GM18907 (cell line): ENCODE results near the gene OXNAD1.

ENCODE experiments used
- ATAC-seq: cut with Tn5 transposase; IDR thresholded peaks from one replicate; pipeline ENCODE4 v1.9.1; 2021; ENCODE audit warnings: mild to moderate bottlenecking, moderate library complexity; ENCODE audit not compliant: unreplicated experiment

The OXNAD1 gene

DNA sequence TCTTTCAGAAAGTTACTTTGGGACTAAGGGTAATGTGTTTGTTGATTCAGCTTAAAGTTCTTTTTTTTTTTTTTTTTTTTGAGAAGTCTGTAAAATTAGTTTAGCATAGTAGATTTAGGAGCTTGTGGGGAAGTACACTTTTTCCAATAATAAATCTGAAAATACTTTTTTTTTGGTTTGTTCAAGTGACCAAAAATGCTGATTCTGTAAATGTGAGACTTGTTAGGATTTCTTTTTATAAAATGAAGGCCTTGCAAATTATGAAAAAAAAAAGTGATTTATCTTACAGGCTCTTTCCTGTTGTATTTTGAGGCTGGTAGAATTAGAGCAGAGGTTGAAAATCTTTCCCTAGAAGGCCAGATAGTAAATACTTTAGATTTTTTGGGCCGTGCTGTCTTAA is 7.6 kb downstream of the OXNAD1 start:
- no peak for ATAC-seq

DNA sequence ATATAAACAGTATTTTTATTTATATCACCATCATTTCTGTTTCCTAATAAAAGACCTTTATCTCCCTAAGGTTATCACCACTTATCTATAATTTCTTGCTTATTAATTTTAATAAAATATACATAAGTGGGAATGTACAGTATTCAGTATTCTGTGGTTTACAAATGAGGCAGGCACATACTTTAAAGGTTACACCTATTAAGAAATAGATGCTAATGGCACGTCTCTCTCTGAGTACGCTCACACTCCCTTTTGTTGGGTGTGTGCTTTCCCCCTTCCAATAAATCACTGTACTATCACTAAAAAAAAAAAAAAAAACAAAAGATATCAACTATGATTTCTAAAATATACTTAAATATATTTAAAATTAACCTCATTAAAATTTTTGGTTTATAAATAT is 8.9 kb downstream of the OXNAD1 start:
- ATAC-seq, result no peak

DNA sequence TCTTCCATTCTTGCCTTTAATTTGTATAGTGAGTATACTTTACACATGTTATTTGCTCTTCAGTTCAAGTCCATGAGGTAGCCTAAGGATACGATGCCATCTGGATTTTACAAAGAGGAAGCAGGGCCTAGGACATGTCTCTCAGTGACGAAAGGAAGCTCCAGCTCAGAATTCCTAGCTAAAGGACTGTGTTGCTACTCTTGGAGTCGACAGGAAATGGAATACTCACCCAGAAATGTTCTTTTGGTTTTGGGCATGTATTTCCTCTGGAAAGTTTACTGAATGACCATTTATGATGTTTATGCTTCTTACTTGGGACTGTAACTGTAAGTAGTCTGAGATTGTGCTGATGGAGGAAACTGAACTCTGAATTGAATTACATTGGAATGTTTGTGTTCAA is 12.5 kb downstream of the OXNAD1 start:
- ATAC-seq, result no peak

DNA sequence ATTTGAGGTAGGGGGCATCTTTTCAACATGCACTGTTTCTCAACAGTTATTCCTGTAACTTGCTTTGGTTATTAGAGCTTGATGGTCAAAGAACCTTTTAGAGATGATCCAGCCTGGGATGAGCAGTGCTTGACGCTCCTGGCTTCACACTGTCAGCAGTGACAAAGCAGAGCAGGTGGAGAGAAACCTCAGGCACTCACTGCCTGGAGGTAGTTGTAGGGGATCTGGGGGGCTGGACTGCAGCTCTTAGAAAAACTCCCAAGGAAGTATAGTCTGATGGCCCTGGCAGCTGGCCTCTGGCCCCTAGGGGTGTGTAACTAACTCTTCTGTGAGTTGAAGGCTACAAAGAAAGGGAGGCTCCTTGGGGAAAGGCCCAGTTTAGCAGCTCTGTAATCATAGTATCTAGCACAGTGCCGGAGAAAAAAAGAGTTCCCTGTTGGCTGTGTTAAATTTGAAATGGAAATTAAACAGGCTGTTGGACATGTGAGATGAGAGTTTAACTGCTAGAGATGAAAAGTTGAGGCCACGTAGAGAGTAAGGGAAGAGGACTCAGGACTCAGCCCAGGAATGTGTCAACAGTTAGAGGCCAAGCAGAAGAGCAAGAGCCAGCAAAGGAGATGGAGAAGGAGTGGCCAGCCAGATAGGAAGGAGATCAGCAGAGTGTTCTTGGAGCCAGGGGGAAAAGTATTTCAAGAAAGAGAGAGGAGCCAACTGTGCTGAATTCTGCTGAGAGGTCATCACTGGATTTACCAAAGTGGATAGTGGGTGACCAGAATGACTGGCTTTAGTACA is 14.2 kb downstream of the OXNAD1 start:
- ATAC-seq, result no peak

DNA sequence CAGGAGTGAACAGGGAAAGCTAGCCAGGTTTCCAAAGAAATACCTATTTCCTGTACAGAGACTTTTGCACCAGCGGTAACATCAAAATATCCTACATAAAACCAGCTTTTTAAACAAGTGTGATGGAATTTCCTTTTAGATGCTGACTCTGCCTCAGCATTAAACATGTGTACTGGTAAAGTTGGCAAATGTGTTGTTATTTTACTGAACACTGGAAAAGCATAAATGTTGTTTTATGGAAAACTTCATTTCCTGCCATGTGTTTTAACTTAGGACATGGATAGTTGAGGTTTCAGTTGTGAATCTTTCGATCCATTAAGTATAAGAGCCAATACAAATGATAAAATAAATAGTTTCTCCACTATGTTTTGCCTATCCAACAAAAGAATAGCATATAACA is 15.7 kb downstream of the OXNAD1 start:
- no peak for ATAC-seq

DNA sequence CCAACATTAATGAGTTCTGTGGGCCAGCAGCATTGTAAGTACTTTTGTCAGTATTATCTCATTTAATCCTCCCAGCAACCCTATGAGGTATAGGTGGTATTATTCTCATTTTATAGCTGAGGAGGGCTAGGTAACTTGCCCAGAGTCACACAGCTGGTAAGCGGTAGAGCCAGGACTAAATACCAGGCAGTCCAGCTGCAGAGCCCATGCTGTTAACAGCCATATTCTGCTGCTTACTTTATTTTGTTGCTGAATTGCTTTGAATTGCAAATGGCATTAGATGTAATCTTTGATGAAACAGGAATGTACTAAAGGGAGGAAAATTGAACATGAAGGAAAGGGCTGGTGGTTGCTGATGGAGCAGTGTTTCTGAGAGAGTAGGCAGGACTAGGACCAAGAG is 19.6 kb downstream of the OXNAD1 start:
- ATAC-seq, result no peak

DNA sequence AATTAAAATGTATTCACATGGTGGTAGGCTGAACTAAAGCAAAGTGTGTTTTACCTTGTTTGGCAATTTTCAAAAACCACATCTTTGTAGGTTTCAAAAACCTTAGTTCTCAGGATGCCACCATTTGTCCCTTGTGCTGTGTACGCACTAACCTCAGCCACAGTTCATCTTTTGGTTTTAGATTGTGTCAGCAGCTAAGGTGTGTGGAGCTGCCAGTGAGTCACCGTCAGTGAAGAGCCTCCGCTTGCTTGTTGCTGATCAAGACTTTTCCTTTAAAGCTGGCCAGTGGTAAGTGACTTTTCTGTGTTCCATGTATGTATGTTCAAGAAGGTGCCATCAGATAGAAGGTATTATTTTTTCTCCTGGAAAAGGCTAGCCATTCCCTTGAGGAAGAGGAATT is 21.1 kb downstream of the OXNAD1 start:
- ATAC-seq, result peak; percentile 61

DNA sequence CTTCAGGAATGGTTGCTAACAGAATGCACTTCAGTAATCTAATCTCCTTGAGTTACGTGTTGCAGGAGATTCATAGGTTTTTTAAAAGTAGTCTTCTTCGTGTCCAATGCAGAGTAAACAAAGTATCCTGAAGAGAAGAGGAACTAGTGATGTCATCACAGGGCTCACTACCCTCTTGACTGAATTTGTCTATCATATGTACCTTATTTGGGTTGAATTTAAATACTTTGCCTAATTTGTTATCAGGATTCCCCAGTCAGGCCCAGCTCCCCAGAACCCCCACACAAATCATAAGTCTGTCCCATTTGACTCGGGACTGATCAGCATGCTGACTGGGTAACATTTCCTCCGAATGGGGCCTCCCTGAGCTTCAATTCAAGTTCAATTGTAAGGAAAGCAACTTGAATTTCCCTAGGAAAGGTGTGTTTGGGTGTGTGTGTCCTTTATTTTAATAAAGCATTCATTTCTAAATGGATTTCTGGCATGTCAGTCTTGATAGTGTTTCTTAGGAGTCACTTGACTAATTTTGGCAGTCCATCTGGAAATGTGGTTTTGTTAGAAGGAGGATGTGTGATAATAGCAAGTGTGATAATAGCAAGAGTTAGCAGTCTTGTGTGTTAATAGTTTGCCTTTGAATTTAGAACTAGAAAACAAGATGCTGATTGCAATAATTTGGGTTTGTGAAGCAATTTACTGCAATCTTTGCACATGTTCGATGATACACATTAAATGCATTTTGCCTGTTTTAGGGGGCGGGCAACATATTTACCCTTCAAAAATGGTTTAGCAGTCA is 21.9 kb downstream of the OXNAD1 start:
- no peak for ATAC-seq

DNA sequence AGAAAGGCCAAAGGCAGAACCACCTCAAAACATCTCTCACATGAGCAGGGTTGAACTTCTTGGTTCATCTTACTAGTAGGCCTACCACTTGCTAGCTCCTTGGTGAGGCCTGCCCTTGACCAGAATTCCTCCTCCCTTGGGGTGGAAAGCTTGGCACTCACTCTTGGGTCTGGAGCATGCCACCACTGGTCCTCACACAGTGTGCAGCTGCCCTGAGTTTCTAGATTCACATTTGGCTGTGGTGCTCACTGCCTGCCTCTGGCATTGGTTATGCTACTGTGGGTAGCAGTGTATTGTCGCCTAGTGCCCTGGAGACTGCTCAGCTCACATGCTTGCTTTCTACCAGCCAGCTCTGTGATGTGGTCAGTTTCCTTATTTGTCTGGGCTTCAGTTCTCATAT is 23.7 kb downstream of the OXNAD1 start:
- no peak for ATAC-seq

DNA sequence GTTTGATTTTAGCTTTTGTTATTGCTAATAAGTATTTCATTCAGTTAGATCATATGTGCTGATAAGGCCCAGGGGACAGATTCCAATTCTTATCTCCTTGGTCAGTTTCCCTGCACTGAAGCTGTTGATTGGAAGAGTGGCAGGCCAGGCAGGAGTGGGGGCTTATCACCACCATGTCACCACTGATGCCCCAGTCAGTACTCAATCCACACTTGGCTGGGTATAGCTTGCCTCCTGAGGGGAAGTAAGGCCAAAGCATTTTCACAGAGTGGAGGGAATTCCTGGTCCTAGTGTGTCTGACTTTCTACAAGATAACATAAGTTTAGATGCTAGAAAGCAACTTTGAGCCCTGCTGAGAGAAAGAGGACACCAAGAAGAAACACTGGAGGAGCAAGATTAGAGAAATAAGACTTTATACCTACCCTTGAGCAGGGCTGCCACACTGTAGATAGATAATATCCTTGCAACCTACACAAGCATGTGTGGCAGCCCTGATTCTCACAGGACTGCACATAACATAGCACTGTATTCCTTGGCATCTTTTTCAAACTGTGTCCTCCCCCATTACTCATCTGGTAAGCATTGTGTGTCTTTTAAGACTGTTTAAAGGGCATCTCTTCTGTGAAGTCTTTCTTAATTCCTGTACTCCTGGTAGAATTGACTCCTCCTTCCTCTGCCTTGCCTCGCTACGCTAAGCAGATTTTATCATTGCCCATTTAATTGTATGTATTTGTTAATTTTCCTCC is 24.3 kb downstream of the OXNAD1 start:
- ATAC-seq, result no peak

DNA sequence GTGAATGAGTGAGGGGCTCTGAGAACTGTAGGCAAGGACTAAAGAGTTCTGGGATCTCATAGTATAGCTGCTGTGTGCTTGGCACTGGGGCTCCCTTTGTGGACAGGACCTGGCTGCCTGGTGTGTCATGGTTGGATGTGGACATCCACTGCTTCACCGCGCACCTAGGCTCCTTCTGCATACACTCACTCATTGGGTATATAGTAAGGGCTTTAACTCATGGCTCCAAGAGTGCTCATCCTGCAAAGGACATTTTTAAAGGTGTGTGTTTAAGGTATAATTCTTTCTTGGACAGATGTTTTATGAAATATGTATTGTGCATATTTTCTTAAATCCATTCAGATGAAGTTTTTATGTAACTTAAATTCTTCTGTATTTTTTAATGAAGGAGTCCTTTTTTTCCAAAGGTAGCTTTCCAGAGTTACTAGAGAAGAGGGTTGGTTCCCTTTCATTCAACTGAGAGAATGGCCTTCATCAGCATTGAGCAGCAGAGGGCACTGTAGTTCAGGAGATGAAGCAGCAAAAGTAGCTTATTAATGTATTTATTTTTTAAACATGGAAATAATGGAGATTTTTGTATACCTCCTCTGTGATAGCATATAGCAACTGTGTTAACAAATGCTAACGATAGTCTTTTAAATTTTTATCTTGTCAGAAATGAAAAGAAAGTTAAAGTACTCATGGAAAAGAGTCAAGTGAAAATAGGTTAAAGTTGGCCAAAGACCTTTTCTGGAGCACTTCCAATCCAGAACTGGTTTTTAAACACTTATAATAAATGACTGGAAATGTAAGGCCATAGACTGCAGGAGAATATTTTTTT is 25.2 kb downstream of the OXNAD1 start:
- peak; percentile 42 for ATAC-seq

DNA sequence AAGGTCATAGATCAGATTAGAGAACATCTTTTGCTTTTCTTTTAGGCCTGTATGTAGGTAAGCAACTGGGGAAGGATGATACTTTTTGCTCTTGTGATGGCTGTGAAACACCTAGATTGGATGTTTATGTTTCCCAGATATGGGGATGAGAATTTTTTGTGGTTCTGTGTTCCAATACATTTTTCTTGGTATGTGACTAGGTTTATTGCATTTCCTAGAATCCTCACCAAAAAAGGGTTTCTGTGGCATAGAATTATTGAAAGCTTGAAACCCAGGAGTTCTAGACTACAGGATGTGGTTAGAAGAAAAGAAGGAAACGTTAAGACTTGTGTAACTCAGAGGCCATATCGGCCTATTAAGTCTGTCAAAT is 25.8 kb downstream of the OXNAD1 start:
- ATAC-seq, result peak; percentile 41

DNA sequence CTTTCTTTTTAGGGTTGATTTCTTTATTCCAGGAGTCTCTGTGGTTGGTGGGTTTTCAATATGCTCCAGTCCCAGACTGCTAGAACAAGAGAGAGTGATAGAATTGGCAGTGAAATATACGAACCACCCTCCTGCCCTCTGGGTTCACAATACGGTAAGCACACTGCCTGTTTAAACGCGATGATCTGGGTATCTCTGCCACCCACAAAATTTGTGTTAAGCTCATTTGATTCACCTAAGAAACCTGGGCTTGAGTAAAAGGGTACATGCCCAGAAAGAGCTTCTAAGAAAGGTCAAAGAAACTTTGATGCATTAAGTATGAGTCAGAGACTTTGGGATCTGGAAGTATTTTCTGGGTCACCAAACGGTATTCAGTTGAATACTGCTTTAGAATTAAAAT is 29.8 kb downstream of the OXNAD1 start:
- no peak for ATAC-seq

DNA sequence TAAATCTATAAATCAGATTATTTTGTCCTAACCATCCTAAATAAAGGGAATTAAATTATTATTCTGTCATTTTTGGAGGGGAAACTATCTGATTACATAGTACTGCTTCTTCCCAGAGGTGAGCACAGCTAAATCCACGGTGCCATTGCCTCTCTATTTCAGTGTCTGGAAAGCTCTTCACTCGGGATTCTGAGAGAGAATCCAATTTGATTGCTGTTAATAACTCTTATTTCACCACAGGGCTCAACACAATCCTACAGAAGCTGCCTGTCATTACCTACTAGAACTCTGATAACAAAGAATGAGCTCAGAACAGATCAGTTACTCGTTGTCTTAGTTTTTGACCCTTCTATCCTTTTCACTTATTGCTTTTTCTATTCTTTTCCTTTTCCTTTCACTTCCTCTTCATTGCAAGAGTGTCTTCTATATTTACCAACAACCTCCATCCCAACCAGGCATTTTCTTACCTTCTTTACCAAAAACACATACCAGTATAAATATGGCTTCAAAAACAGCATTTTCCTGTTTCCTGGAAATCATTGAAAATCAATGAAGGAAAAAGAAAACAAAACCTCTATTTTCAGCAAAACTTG is 30.4 kb downstream of the OXNAD1 start:
- ATAC-seq, result no peak

DNA sequence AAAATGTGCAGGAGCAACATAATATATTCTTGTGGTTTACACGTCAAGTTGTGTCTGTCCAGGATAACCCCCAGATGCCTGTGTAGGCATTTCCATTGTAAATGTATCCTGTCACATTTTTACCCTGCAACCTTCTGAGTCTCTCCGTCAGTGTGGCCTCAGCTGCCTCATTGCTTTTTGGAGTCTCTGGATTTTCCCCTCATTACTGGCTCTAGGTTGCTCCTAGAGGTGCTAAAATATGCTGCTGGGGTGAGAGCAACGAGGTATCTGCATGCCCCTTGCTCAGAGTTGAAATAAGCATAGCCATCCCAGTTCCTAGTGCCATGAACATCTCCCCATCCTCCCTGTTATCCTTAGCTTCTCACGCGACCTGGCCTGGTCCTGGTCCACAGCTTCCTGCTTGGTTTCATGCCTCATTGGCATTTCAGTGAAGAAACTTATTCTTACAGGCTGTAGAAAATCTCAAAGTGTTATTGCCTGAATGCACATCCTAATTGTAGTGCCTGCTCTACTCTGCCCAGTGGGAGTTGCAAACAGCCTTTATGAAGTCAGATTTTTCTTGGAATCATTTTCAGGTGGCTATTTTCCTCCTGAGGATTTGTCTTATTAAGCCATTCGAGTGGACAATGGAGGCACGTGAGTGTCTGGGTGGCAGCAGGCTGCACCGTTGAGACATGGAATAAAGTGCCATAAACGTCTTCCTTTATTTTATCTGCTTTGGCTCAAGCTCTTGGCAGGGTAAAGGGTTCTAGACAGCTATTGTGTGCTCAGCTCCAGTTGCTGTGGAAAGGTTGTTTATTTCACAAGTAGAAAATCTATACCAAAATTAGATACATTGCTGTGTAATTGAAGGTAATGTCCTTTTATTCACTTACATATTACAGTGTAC is 33.2 kb downstream of the OXNAD1 start:
- no peak for ATAC-seq

DNA sequence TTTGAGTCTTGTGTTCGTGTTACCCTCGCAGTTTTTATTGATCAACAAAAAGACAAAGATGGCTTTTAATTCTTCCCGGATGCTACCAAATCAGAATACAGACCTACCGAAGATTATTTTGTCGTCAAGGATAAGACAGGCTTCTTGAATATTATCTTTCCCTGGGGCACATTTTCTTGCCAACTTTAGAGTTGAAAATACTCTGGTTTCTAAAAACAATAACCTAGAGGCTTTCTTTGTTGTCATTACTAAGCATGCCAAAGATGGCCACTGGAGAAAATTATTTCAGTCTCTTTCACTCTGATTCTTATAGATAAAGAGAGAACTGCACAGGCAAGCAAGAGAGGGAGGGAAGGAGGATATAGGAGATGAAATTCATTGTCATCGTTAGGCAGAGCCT is 33.9 kb downstream of the OXNAD1 start:
- no peak for ATAC-seq

DNA sequence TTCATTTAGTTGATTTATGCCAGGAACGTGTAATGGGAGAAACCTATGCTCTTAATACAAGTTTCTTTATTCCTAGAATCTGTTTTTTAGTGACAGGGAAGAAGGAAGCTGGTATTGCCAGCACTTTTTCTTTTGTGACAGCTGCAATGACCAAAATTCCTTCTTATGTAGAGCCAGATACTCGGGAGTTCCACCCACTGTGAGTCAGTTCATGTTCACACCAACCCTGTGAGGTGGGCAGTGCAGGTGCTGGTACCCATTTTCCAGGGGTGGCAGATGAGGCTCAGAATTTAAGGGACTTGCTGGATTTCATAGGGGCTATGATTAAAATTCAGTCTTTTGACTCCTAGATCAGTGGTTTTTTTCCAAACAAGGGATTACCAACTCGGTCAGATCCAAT is 34.7 kb downstream of the OXNAD1 start:
- ATAC-seq, result no peak

DNA sequence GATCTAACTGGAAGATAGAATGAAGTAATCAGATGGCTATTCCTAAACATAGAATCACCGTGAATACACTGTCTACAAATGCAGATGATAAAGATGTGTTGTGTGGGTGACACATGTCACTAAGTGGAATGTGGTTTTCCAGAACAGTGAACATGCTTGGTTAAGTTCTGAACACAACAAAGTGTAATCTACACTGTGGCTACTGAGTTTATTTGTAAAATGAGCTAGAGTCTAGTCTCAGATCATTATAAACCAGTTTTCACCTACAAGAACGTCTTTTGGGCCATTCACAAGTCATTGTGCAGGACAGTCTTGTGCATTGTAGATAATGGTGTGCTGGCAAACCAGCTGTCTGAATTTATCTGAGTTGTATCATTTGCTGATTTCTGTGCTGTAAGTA is 35.3 kb downstream of the OXNAD1 start:
- ATAC-seq, result peak; percentile 41

DNA sequence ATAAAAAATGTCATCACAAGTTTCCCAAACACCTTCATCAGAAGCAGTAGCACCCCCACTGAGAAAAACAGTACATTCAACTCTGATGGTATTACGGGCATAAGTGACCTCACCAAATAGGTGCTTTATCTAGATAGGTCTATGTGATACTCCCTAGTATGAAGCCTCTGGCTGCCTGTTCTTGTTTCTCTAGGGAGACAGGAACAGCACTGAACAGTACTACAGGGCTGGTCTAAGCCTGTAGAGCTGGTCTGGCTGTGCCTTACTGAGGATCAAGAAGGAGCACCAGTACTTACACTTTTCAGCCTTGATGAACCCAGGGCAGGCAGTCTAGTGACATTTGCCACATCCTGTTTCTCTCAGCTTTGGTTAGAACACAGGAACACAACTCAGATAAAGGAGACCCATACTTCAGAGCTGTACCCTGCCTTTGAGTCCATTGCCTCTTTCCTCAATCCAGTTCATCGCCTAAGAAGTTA is 35.9 kb downstream of the OXNAD1 start:
- peak; percentile 80 for ATAC-seq
